ENCODE measurements around the gene ATP9B.

The ATP9B gene

DNA sequence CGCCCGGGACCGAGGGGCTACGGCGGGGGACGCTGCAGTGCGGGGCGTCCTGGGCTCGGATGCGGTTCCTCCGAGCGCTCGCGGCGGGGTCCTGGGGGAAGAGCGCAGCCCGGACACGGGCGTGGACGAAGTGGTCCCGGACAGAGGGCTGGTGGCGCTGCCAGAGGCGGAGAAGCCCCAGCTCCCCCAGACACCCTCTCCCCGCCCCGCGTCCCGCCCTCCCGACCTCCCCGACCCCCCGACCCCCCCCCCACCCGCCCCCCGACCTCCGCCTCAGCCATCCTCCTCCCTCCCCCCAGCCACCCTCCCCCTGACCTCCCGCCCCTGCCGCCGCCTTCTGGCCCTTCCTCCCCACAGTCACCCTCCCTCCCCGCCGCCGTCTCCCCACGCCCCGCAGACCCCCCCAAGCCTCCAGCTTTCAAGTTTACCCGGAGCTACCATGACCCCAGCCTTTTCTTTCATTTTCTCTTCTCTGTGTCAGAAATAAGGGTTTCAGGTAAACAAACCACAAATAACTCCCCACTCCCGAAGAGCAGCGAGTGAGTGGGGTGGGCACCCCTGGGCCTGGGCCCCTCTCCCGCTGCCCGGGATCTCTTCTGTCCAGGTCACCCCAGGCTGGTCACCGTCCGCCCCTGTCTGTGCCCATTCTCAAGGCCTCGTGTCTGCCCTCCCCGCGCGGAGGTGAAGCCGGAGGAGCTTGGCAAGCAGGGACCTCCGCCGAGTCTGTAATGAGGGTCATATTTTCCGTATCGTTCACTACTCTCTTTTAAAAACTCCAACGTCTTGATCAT is 331.6 kb downstream of the ATP9B start:
- Histone ChIP-seq H3K27ac (peak overlapping the region; percentile 47), H3K27me3 (ENCODE audit: insufficient read depth, low read depth, severe bottlenecking) (no peaks in the 10 kb centered on the region), H3K4me3 (ENCODE audit: low read depth, low read length) (peak overlapping the region; percentile 61), H3K36me3 (peaks cover 34% of the 10 kb centered on the region), H3K9me3 (ENCODE audit: severe bottlenecking) (no peaks in the 10 kb centered on the region)
- DNase-seq = no peak
- TF ChIP-seq, protein P1, sequence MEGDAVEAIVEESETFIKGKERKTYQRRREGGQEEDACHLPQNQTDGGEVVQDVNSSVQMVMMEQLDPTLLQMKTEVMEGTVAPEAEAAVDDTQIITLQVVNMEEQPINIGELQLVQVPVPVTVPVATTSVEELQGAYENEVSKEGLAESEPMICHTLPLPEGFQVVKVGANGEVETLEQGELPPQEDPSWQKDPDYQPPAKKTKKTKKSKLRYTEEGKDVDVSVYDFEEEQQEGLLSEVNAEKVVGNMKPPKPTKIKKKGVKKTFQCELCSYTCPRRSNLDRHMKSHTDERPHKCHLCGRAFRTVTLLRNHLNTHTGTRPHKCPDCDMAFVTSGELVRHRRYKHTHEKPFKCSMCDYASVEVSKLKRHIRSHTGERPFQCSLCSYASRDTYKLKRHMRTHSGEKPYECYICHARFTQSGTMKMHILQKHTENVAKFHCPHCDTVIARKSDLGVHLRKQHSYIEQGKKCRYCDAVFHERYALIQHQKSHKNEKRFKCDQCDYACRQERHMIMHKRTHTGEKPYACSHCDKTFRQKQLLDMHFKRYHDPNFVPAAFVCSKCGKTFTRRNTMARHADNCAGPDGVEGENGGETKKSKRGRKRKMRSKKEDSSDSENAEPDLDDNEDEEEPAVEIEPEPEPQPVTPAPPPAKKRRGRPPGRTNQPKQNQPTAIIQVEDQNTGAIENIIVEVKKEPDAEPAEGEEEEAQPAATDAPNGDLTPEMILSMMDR (IDR thresholded peaks at IDR 0.05; ENCODE audit: low read depth, low read length) = no peak

DNA sequence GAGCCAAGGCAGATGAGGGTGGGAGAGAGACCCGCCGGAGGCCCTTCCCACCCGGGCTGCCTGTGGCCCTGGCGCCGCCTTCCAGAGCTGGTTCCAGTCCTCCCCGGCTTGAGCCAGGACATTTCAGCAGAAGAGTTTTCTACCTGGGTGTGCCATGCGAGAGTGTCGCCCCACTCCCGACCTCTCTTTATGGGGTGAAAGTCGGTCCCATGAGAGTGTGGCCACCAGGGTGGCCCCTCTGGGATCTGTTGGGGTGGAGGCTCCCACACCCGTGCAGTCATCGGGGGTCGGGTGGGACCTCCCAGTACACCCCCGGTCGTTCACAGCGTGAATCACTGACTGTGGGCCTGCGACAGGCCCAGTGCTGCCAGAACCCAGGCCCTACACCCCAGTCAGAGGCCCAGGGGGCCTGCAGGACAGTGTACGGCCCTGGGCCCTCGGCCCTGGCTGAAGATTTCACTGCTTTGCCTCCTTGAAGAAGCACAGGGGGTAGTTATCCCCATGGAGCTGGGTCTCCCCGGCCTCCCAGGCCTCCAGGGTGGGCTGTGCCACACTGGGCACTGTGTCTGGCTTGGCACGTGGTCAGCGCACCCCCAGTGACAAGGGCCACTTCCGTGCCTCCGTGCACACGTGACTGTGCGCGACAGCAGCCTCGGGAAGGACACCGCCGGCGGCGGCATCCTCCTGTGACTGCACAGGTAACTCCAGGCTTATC is 332.5 kb downstream of the ATP9B start:
- H3K36me3 ChIP-seq = peaks cover 34% of the 10 kb centered on the region
- H3K4me3 ChIP-seq (ENCODE audit: low read depth, low read length) = no peak overlapping the region
- no peak overlapping the region for H3K27ac ChIP-seq
- H3K9me3 ChIP-seq (ENCODE audit: severe bottlenecking) = no peaks in the 10 kb centered on the region
- TF ChIP-seq, protein P1 (IDR thresholded peaks at IDR 0.05; ENCODE audit: low read depth, low read length) = no peak
- no peaks in the 10 kb centered on the region for H3K27me3 ChIP-seq (ENCODE audit: insufficient read depth, low read depth, severe bottlenecking)
- no peak for DNase-seq

- H3K27ac ChIP-seq = no peak overlapping the region
- no peaks in the 10 kb centered on the region for H3K27me3 ChIP-seq (ENCODE audit: insufficient read depth, low read depth, severe bottlenecking)
- H3K4me3 ChIP-seq (ENCODE audit: low read depth, low read length) = no peak overlapping the region
- TF ChIP-seq, protein P1 (IDR thresholded peaks at IDR 0.05; ENCODE audit: low read depth, low read length) = no peak
- peaks cover 34% of the 10 kb centered on the region for H3K36me3 ChIP-seq
- no peaks in the 10 kb centered on the region for H3K9me3 ChIP-seq (ENCODE audit: severe bottlenecking)
- DNase-seq = no peak
These were observed 333.0 kb downstream of the ATP9B start for GRCh38 chr18:79402209-79402576.

GRCh38 chr18:79402977-79403722 is 334.0 kb downstream of the ATP9B start:
- Histone ChIP-seq H3K4me3 (ENCODE audit: low read depth, low read length) (no peak overlapping the region), H3K9me3 (ENCODE audit: severe bottlenecking) (no peaks in the 10 kb centered on the region), H3K27me3 (ENCODE audit: insufficient read depth, low read depth, severe bottlenecking) (no peaks in the 10 kb centered on the region), H3K36me3 (peaks cover 30% of the 10 kb centered on the region), H3K27ac (no peak overlapping the region)
- TF ChIP-seq, protein P1 (IDR thresholded peaks at IDR 0.05; ENCODE audit: low read depth, low read length) = no peak
- DNase-seq = no peak

GRCh38 chr18:79403723-79404566 is 334.8 kb downstream of the ATP9B start:
- no peaks in the 10 kb centered on the region for H3K27me3 ChIP-seq (ENCODE audit: insufficient read depth, low read depth, severe bottlenecking)
- H3K9me3 ChIP-seq (ENCODE audit: severe bottlenecking) = no peaks in the 10 kb centered on the region
- peaks cover 26% of the 10 kb centered on the region for H3K36me3 ChIP-seq
- no peak for DNase-seq
- TF ChIP-seq, protein P1 (IDR thresholded peaks at IDR 0.05; ENCODE audit: low read depth, low read length) = no peak
- no peak overlapping the region for H3K27ac ChIP-seq
- no peak overlapping the region for H3K4me3 ChIP-seq (ENCODE audit: low read depth, low read length)

Data from WERI-Rb-1 (cell line).